GM23248 (cell line): ENCODE measurements around the gene CACNA1C. TPM values are rescaled to one million over a fixed set of nuclear protein-coding genes. Genes with fewer than 3 reads are reported as not detected.

Experiments used
- DNase-seq: peaks from one replicate; pipeline ENCODE4 v3.0.0-alpha.2; 2015
- H2AFZ ChIP-seq: fragments of 200-600 bp; sonication (generic); 2 replicates; pipeline ENCODE4 v1.6.1; 2016; ENCODE audit warnings: antibody characterized with exemption
- H3F3A ChIP-seq: fragments of 200-600 bp; sonication (generic); 2 replicates; pipeline ENCODE4 v1.6.1; 2016; ENCODE audit warnings: mild to moderate bottlenecking, antibody characterized with exemption, mixed run types; ENCODE audit not compliant: insufficient read depth
- H3K27ac ChIP-seq: fragments of 200-600 bp; sonication (generic); 2 replicates; pipeline ENCODE4 v1.5.1; 2016; ENCODE audit warnings: mild to moderate bottlenecking
- H3K27me3 ChIP-seq: fragments of 200-600 bp; sonication (generic); replicated peaks from 2 replicates; pipeline ENCODE4 v1.6.1; 2016; ENCODE audit warnings: mild to moderate bottlenecking; ENCODE audit not compliant: insufficient read depth
- H3K36me3 ChIP-seq: fragments of 200-600 bp; sonication (generic); 2 replicates; pipeline ENCODE4 v1.6.1; 2016; ENCODE audit warnings: low read depth, mild to moderate bottlenecking
- H3K4me1 ChIP-seq: fragments of 200-600 bp; sonication (generic); 2 replicates; pipeline ENCODE4 v1.6.1; 2016; ENCODE audit warnings: mild to moderate bottlenecking; ENCODE audit not compliant: insufficient read depth
- H3K4me2 ChIP-seq: fragments of 200-600 bp; sonication (generic); one replicate; pipeline ENCODE4 v1.6.1; 2016; ENCODE audit warnings: mild to moderate bottlenecking; ENCODE audit not compliant: unreplicated experiment
- H3K4me3 ChIP-seq: fragments of 200-600 bp; sonication (generic); 2 replicates; pipeline ENCODE4 v1.5.1; 2016; ENCODE audit warnings: mild to moderate bottlenecking
- H3K79me2 ChIP-seq: fragments of 200-600 bp; sonication (generic); 2 replicates; pipeline ENCODE4 v1.6.1; 2016; ENCODE audit warnings: mild to moderate bottlenecking; ENCODE audit not compliant: insufficient read depth
- H3K9ac ChIP-seq: fragments of 200-600 bp; sonication (generic); 2 replicates; pipeline ENCODE4 v1.6.1; 2016; ENCODE audit warnings: mild to moderate bottlenecking
- H3K9me2 ChIP-seq: fragments of 200-600 bp; sonication (generic); 2 replicates; pipeline ENCODE4 v1.6.1; 2016; ENCODE audit warnings: mixed run types, mild to moderate bottlenecking, moderate library complexity; ENCODE audit not compliant: insufficient read depth
- H3K9me3 ChIP-seq: fragments of 200-600 bp; sonication (generic); one replicate; pipeline ENCODE4 v1.6.1; 2017; ENCODE audit warnings: low read depth
- H4K20me1 ChIP-seq: fragments of 200-600 bp; sonication (generic); 2 replicates; pipeline ENCODE4 v1.6.0; 2016; ENCODE audit not compliant: insufficient read depth
- EZH2 ChIP-seq: fragments of 200-600 bp; sonication (generic); IDR thresholded peaks from 2 replicates; pipeline ENCODE4 v1.6.1; 2018; ENCODE audit warnings: antibody characterized with exemption, mild to moderate bottlenecking; ENCODE audit not compliant: insufficient read depth, poor library complexity, severe bottlenecking
- EZH2phosphoT487 ChIP-seq: fragments of 200-600 bp; sonication (generic); IDR thresholded peaks from 2 replicates; pipeline ENCODE4 v1.6.1; 2018; ENCODE audit warnings: antibody characterized with exemption, moderate library complexity, mild to moderate bottlenecking, low read depth; ENCODE audit not compliant: insufficient read depth
- WGBS, 2 experiments: methylation state at CpG; one replicate each; pipeline ENCODE4 v1.1.6; 2015 to 2017; ENCODE audit warnings: low lambda C conversion rate in 2 of 2, low coverage in 1 of 2; ENCODE audit errors: missing lambda C conversion rate in 2 of 2; 5-methylcytosine and 5-hydroxymethylcytosine counted together
- in situ Hi-C: fragments of 300-500 bp; cut with MboI; formaldehyde crosslinking; loops from 2 replicates; pipeline ENCODE4 v1.15.0; 2020
- polyA plus RNA-seq: library from polyadenylated mRNA; unstranded; fragments of >200 nt; fragmentation: Nextera tagmentation; extraction: Ambion mirVana; gene quantifications from 2 replicates; pipeline ENCODE4 v1.2.1, GENCODE V29; 2016
- total RNA-seq: library from RNA; depleted of rRNA; stranded (reverse); fragments of >200 nt; shearing (Covaris generic); gene quantifications from 2 replicates; pipeline ENCODE4 v1.2.3, GENCODE V29; 2014

Gene CACNA1C
- total and polyA plus RNA-seq, 2 experiments from 2014 or later = 4.9 to 11.5 TPM

DNA sequence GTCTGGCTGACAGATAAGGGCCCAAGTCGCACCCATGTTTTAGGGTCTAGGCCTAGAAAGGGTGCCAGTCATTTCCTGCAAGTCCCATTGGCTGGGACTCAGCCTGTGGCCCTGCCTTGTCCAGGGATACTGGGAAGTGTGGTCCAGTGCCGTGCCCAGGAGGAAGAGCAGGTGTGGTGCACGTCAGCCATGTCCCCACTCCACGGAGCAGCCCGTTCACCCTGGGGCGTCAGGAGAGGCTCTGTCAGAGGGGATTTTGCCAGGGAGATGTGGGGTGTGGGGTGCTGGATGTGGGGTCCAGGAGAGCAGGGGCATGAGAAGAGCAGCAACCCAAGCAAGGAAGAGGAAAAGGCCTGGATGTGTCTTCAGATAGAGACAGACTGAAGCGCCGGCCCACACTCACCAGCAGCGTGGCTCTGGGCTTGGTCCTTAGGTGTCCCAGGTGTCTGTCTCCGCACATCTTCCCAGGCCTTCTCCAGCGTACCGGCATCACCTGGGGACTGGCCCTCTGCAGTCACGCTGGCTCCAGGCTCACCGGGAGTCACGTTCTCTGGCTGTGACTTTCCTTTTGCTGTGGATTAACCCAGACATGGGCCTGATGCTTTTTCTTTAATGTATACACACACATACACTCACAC is 138.2 kb downstream of the CACNA1C start:
- no peak for TF ChIP-seq EZH2
- no peak for TF ChIP-seq EZH2phosphoT487
- 95 to 96% methylated on average over 15 of the region's 15 CpGs for WGBS, 2 experiments

DNA sequence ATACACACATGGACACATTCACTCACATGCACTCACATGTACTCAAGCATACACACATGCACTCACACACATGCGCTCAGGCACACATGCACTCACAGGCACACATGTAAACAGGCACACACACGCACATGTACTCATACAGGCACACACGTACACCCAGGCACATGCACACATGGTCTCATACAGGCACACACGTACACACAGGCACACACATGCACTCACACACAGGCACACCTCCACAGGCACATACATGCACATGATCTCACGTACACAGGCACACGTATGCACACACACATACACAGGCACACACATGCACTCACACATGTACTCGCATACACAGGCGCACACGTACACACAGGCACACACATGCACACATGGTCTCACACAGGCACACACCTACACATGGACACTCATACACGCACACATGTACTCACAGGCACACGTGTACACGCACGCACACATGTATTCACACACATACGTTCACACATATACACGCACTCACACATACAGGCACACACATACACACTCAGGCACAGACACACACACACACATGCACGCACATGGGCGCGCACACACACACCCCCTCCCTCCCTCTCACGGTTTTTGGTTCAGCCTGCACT is 138.9 kb downstream of the CACNA1C start:
- WGBS, 2 experiments = 95% methylated on average over 19 of the region's 19 CpGs
- Histone ChIP-seq H3F3A (no peaks in the 10 kb centered on the region), H3K9me3 (no peaks in the 10 kb centered on the region), H3K27me3 (no peaks in the 10 kb centered on the region), H3K4me2 (no peak overlapping the region), H3K79me2 (peaks cover 31% of the 10 kb centered on the region), H3K4me1 (no peaks in the 10 kb centered on the region), H2AFZ (no peak overlapping the region), H3K4me3 (no peak overlapping the region), H3K36me3 (no peaks in the 10 kb centered on the region), H3K9ac (no peak overlapping the region), H3K9me2 (no peaks in the 10 kb centered on the region), H4K20me1 (no peaks in the 10 kb centered on the region), H3K27ac (no peak overlapping the region)
- in situ Hi-C loops = no loop called here
- no peak for DNase-seq
- TF ChIP-seq EZH2 (no peak), EZH2phosphoT487 (no peak)

More for the DNA sequence above, 138.2 kb downstream of the CACNA1C start:
- H3F3A ChIP-seq = no peaks in the 10 kb centered on the region
- H3K9me2 ChIP-seq = no peaks in the 10 kb centered on the region
- H3K27ac ChIP-seq = no peak overlapping the region
- H3K9ac ChIP-seq = no peak overlapping the region
- H3K9me3 ChIP-seq = no peaks in the 10 kb centered on the region
- no peak overlapping the region for H3K4me3 ChIP-seq
- H3K4me1 ChIP-seq = no peaks in the 10 kb centered on the region
- no peak for DNase-seq
- no peaks in the 10 kb centered on the region for H3K27me3 ChIP-seq
- peaks cover 36% of the 10 kb centered on the region for H3K79me2 ChIP-seq
- no peaks in the 10 kb centered on the region for H4K20me1 ChIP-seq
- no peak overlapping the region for H3K4me2 ChIP-seq
- no peak overlapping the region for H2AFZ ChIP-seq
- in situ Hi-C loops = no loop called here
- no peaks in the 10 kb centered on the region for H3K36me3 ChIP-seq

- Histone ChIP-seq H3K9ac (no peak overlapping the region), H3K4me3 (no peak overlapping the region), H2AFZ (no peak overlapping the region), H3K4me2 (no peak overlapping the region), H3K9me3 (no peaks in the 10 kb centered on the region), H3F3A (no peaks in the 10 kb centered on the region), H3K4me1 (no peaks in the 10 kb centered on the region), H3K36me3 (no peaks in the 10 kb centered on the region), H3K9me2 (no peaks in the 10 kb centered on the region), H4K20me1 (no peaks in the 10 kb centered on the region), H3K27me3 (no peaks in the 10 kb centered on the region), H3K79me2 (peaks cover 25% of the 10 kb centered on the region; the same call in 1 of the 2 replicates), H3K27ac (no peak overlapping the region)
- in situ Hi-C loops = no loop called here
- DNase-seq = no peak
- 90 to 97% methylated on average over 10 of the region's 10 CpGs for WGBS, 2 experiments
- TF ChIP-seq EZH2 = no peak
- TF ChIP-seq EZH2phosphoT487 = no peak
Observed at GRCh38 chr12:2192231-2192630, 139.4 kb downstream of the CACNA1C start.

- no peak overlapping the region for H3K4me3 ChIP-seq
- H3K27ac ChIP-seq = no peak overlapping the region
- in situ Hi-C loops = no loop called here
- no peak overlapping the region for H3K4me2 ChIP-seq
- no peak for TF ChIP-seq EZH2
- TF ChIP-seq EZH2phosphoT487 = no peak
- H3K27me3 ChIP-seq = no peaks in the 10 kb centered on the region
- H3F3A ChIP-seq = no peaks in the 10 kb centered on the region
- no peaks in the 10 kb centered on the region for H3K9me3 ChIP-seq
- H3K9me2 ChIP-seq = no peaks in the 10 kb centered on the region
- 78 to 88% methylated on average over 3 to 4 of the region's 4 CpGs for WGBS, 2 experiments
- peaks cover 13% of the 10 kb centered on the region for H3K4me1 ChIP-seq
- peaks cover 10% of the 10 kb centered on the region; the same call in 1 of the 2 replicates for H3K79me2 ChIP-seq
- no peak for DNase-seq
- H2AFZ ChIP-seq = no peak overlapping the region
- H3K36me3 ChIP-seq = no peaks in the 10 kb centered on the region
- no peak overlapping the region for H3K9ac ChIP-seq
- H4K20me1 ChIP-seq = no peaks in the 10 kb centered on the region
Observed at GRCh38 chr12:2194060-2194459, 141.3 kb downstream of the CACNA1C start.
